ENCODE results near the gene DLL3.
"Not testable (repeated sequence)": the region's sequence is repeated elsewhere in the genome, so short reads cannot be mapped to it uniquely, and the experiment has no call there.

DLL3 gene

GRCh38 chr19:39498798-39499642 lies at the start of gene DLL3:
TSS of gene DLL3 (plus strand) at chr19:39498947. CDS start at chr19:39498975, 28 bp downstream.
- DNase-seq: peak; percentile 75

- no peak for DNase-seq
Observed at GRCh38 chr19:39449116-39449797, 49.5 kb upstream of the DLL3 start.

- not testable (repeated sequence) for DNase-seq
Observed at GRCh38 chr19:39451257-39451656, 47.5 kb upstream of the DLL3 start.

GRCh38 chr19:39463403-39463802 lies 35.3 kb upstream of the DLL3 start:
- no peak for DNase-seq

GRCh38 chr19:39465956-39466747 lies 32.6 kb upstream of the DLL3 start:
- DNase-seq: no peak

DNA sequence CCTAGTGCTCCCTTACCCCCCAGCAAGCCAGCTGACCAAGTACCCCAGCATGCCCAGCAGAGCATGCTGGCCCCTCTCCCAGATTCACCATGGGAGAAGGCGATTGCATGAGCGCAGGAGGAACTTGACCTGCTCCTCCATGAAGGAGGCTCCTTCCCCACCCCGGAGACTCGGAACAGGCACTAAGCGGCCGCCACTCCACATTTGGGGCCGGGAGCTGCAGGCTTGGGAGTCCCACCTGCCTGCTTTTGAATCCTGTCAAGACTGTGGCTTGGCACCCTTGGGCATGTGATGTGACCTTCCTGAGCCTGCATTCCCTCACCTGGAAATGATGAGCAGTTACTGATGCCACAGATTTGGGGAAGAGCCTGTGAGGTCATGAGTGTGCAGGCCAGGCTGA lies 30.8 kb upstream of the DLL3 start:
- DNase-seq: no peak

DNA sequence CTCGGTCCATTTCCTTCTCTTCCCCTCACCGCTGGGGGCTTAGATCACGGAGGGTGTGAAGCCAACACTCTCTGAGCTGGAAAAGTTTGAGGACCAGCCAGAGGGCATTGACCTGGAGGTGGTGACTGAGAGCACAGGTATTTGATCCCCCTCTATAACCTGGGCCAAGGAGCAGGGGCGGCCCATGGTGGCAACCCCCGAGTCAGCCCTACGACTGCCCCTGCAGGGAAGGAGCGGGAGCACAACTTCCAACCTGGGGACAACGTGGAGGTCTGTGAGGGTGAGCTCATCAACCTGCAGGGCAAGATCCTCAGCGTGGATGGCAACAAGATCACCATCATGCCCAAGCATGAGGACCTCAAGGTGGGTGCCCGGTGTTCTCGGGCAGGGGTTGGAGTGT lies 29.7 kb upstream of the DLL3 start:
- DNase-seq: no peak

DNA sequence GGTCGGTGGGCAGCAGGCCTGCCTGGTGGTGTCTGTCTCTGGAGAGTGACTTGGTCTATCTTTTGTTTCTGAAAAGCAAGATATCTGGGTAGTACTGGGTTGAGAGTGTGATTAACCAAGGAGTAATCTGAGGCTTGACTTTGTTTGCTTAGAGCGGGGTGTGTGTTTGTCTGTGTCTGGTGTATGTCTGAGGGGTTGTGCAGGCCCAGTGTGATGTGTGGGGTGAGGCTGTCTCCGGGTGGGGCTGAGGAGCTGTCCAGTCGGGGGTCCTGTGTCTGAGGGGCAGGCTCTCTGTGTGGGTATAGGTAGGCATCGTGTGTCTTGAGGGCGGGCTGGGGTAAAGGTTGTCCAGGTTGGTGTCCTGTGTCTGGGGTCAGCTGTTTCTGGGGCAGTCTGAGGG lies 29.2 kb upstream of the DLL3 start:
- no peak for DNase-seq

- no peak for DNase-seq
Observed at GRCh38 chr19:39470724-39471339, 27.9 kb upstream of the DLL3 start.

DNA sequence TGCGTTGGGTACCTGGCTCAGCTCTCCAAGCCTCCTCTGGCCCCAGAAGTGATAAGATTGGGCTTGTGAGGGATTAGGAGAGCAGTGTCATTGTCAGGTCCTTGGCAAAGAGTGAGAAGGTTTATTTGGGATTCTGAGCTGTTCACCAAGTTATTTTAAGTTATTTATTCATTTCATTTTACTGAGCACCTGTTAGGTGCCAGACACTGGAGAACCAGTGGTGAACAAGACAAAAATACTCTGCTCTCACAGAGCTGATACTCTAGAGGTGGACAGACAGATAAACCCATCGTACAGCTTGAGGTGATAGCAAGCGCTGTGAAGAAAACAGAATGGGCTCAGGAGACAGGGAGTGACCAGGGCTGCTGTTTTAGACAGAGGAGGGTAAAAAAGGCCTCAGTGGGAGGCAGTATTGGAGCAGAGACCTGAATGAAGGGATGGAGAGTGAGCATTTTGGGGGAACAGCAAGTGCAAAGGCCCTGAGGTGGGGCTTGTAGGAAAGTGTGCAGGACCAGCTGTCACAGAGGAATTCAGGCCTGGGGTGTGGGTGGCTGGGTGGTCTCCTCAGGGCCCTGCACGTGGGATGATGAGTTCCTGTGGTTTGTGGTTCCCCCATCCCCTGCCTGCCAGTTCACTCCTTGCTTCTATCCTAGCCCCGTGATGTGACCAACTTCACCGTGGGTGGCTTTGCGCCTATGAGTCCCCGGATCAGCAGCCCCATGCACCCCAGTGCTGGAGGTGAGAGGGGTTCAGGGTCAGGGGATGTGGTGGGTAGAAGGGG lies 26.8 kb upstream of the DLL3 start:
- no peak for DNase-seq

GRCh38 chr19:39472746-39473442 lies 25.9 kb upstream of the DLL3 start:
- DNase-seq: no peak

GRCh38 chr19:39473443-39473960 lies 25.2 kb upstream of the DLL3 start:
- no peak for DNase-seq

DNA sequence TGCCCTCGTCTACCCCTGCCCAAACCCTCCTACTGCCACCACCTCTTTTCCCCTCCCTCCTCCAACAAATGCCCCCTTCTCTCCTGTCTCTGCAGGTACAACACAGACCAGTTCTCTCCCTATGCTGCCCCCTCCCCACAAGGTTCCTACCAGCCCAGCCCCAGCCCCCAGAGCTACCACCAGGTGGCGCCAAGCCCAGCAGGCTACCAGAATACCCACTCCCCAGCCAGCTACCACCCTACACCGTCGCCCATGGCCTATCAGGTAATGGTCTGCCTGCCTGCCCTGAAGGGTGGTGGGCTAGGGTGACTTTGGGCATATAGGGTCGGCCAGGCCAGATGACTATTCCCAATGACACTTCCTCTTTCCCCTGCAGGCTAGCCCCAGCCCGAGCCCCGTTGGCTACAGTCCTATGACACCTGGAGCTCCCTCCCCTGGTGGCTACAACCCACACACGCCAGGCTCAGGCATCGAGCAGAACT lies 24.6 kb upstream of the DLL3 start:
- DNase-seq: peak; percentile 16

GRCh38 chr19:39475748-39476147 lies 23.0 kb upstream of the DLL3 start:
- no peak for DNase-seq

GRCh38 chr19:39479319-39479801 lies 19.4 kb upstream of the DLL3 start:
- not testable (repeated sequence) for DNase-seq

GRCh38 chr19:39479916-39480315 lies 18.8 kb upstream of the DLL3 start:
- DNase-seq: no peak

GRCh38 chr19:39480337-39481228 lies 18.2 kb upstream of the DLL3 start, which contains the start of gene TIMM50:
TSS of gene TIMM50 (plus strand) at chr19:39480838. CDS start at chr19:39480854, 16 bp downstream.
- DNase-seq: peak; percentile 95

DNA sequence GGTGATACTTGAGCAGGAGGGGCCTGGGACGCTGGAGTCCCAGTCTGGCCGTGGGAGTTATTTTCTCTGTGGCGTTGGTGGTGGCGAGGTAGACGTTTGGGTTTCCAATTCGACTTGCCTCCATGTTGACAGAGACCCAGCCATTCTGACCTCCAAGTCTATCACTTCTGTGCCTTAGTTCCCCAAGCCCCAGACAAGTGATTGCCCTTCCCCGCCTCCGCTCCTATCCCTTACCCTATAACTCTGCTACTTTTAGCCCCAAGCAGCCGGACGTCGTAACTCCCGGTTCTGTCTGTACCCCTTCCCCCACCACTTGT lies 17.6 kb upstream of the DLL3 start:
- no peak for DNase-seq

DNA sequence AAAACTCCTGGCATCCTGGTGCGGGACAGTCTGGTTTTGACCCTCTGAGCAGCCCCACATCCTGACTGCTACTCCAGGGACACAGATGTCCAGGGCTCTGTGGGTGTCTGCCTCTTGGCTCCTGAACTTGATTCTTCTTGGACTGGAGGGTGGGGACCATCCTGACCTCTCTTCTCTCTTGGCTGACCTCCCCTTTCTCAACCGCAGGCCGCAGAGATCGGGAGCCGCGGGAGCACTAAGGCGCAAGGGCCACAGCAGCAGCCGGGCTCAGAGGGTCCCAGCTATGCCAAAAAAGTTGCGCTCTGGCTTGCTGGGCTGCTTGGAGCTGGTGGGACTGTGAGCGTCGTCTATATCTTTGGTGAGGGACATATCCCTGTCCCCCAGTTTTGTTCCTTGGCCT lies 17.1 kb upstream of the DLL3 start:
- DNase-seq: no peak

DNA sequence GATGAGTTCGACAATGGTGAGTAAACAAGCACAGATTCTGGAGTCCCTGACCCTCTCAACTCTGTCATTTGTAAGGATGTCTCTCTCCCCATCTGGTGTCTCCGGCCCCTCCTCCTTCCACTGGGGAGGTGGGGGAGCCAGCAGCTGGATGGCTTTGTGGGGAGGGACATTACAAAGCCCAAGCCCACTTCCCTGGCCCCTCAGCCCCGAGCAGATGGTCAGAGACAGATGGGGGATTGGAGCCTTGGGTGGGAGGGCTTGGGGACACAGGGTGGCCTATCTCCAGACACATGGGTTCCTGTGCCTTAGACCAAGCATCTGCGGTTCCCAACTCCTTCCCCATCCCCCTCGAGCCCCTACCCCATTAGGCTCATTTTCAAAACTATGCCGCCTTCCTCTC lies 15.6 kb upstream of the DLL3 start:
- DNase-seq: peak; percentile 7
